ENCODE data around the gene MED12.

DNA sequence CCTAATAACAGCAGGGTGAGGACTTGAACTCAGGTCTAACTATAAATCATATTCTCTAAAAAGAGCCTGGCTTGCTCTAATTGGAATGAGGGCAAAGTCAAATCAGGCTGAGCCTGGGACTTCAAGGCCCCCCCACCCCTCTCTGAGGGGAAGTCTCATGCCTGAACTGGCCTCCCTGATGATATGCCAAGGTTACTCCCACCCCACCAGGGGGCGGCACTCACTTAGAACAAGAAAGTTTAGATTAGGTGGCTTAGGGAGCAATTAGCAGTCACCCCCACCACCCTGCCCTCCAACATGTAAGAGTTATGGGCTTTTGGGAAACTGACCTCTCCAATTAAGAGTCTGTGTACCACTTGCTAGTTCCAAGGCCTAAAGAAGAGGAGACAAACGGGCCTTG lies 20.1 kb upstream of the MED12 start:
- TF ChIP-seq, protein P1, sequence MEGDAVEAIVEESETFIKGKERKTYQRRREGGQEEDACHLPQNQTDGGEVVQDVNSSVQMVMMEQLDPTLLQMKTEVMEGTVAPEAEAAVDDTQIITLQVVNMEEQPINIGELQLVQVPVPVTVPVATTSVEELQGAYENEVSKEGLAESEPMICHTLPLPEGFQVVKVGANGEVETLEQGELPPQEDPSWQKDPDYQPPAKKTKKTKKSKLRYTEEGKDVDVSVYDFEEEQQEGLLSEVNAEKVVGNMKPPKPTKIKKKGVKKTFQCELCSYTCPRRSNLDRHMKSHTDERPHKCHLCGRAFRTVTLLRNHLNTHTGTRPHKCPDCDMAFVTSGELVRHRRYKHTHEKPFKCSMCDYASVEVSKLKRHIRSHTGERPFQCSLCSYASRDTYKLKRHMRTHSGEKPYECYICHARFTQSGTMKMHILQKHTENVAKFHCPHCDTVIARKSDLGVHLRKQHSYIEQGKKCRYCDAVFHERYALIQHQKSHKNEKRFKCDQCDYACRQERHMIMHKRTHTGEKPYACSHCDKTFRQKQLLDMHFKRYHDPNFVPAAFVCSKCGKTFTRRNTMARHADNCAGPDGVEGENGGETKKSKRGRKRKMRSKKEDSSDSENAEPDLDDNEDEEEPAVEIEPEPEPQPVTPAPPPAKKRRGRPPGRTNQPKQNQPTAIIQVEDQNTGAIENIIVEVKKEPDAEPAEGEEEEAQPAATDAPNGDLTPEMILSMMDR (IDR thresholded peaks at IDR 0.05): peak in 3 of 7 experiments; percentile 29 to 58 (median 36)
- TF ChIP-seq POLR2A (IDR thresholded peaks at IDR 0.05) (no peak), EP300 (IDR thresholded peaks at IDR 0.05) (no peak), POLR2AphosphoS5 (IDR thresholded peaks at IDR 0.05) (no peak)

All from stomach (tissue), 4 donors.